ENCODE results near the gene MRC2.
"Not testable (repeated sequence)": the region's sequence is repeated elsewhere in the genome, so short reads cannot be mapped to it uniquely, and the experiment has no call there.

The MRC2 gene

DNA sequence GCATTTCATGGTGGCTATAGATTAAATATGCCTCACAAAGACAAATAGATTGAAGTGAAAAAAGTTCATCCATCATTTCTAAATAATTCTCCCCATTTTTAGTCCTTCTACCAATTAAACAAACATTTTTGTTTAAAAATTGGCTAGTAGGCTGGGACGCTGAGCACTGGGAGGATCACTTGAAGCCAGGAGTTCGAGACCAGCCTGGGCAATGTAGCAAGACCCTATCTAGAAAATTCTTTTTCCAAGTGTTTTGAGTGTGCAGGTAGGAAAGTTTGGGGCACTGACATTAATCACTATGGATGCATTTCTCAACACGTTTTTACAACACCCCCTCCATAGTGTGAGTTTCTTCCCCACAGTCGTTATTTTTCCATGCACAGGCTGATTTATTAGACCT, 56.7 kb downstream of the MRC2 start:
- DNase-seq: no peak

DNA sequence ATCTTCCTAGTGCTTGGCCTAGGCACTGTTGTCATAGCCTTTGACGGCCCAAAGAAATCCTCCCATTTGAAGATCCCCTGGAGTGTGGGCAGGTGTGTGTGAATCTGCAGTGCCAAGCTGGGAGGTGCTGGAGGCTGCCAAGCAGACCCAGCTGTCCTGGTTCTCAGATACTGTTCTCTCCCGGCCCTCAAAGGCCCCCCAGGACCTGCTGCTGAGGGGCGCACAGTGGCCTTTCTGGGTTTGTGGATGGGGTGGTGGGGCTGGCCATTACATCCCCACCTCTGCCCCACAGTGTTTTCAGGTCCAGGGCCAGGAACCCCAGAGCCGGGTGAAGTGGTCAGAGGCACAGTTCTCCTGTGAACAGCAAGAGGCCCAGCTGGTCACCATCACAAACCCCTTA, 60.5 kb downstream of the MRC2 start:
- no peak for DNase-seq

DNA sequence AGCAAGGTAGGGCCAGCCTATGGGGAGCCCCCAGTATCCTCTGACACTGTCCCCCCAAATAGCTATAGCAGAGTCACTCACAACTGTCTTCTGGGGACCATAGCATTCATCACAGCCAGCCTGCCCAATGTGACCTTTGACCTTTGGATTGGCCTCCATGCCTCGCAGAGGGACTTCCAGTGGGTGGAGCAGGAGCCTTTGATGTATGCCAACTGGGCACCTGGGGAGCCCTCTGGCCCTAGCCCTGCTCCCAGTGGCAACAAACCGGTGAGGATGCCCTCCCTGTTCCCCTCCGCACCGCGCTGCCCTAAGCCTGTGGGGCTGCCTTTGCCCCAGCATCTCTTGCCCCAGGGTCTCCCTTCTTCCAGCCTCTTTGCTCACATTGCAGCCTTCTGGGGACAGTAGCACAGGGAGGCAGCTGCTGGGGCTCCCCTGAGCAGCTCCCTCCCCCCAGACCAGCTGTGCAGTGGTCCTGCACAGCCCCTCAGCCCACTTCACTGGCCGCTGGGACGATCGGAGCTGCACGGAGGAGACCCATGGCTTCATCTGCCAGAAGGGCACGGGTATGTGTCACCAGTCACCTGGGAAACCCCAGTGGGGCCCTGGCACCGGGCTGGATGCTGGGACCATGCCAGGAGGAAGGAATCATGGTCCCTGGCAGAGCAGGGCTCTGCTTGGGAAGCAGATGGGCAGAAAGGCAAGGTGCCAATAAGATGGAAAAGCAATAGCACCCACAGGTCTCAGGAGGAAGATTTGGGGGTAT, 61.1 kb downstream of the MRC2 start:
- no peak for DNase-seq

DNA sequence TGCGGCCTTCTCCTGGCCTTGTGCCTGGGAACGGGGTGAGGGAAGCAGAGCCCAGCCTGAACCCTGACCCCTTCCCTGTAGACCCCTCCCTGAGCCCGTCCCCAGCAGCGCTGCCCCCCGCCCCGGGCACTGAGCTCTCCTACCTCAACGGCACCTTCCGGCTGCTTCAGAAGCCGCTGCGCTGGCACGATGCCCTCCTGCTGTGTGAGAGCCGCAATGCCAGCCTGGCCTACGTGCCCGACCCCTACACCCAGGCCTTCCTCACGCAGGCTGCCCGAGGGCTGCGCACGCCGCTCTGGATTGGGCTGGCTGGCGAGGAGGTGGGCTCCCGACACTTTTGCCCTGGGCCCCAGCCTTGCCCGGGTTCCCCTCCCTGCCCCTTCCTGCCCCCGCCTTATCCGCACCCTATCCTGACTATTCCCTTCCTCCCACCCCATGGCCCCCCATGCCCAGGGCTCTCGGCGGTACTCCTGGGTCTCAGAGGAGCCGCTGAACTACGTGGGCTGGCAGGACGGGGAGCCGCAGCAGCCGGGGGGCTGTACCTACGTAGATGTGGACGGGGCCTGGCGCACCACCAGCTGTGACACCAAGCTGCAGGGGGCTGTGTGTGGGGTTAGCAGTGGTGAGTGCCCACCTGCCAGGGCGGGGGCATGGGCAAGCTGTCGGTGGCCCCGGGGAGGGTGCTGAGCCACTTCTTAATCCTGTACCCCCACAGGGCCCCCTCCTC, 62.1 kb downstream of the MRC2 start:
- DNase-seq: no peak

DNA sequence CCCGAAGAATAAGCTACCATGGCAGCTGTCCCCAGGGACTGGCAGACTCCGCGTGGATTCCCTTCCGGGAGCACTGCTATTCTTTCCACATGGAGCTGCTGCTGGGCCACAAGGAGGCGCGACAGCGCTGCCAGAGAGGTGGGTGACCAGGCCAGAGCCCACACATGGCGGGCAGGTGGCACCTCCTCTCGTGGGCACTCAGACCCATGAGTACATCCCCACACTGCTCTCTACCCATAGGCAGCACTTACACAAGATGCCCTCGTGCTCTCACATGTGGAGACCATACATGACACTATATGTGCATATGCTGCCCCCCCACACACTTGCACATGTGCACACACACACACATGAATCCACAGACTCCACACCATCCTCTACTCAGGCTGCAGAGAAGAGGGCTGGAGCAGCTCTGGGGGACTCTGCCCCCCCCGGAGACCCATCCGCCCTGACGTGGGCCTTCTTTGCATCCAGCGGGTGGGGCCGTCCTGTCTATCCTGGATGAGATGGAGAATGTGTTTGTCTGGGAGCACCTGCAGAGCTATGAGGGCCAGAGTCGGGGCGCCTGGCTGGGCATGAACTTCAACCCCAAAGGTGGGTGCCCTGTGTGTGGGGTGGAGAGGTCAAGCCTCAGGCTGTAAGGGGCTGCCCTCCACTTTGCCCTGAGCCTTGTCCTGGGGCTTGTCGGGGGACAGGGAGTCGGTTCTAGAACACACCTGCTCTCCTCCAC, 62.9 kb downstream of the MRC2 start:
- no peak for DNase-seq

DNA sequence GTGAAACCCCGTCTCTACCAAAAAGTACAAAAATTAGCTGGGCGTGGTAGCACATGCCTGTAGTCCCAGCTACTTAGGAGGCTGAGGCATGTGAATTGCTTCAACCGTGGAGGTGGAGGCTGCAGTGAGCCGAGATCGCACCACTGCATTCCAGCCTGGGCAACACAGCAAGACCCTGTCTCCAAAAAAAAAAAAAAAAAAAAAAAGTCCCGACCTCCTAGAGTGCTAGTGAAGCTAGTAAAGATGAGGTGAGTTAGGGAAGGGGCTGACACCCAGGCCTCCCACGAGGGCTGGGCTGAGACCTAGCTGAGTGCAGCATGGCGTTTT, 64.1 kb downstream of the MRC2 start:
- DNase-seq: not testable (repeated sequence)

DNA sequence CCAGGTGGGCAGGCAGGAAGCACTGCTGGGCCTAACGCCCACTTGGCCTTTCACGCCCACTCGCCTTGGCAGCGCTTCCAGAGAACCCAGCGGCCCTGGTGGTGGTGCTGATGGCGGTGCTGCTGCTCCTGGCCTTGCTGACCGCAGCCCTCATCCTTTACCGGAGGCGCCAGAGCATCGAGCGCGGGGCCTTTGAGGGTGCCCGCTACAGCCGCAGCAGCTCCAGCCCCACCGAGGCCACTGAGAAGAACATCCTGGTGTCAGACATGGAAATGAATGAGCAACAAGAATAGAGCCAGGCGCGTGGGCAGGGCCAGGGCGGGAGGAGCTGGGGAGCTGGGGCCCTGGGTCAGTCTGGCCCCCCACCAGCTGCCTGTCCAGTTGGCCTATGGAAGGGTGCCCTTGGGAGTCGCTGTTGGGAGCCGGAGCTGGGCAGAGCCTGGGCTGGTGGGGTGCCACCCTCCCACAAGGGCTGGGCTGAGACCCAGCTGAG, 64.7 kb downstream of the MRC2 start:
- DNase-seq: no peak

DNA sequence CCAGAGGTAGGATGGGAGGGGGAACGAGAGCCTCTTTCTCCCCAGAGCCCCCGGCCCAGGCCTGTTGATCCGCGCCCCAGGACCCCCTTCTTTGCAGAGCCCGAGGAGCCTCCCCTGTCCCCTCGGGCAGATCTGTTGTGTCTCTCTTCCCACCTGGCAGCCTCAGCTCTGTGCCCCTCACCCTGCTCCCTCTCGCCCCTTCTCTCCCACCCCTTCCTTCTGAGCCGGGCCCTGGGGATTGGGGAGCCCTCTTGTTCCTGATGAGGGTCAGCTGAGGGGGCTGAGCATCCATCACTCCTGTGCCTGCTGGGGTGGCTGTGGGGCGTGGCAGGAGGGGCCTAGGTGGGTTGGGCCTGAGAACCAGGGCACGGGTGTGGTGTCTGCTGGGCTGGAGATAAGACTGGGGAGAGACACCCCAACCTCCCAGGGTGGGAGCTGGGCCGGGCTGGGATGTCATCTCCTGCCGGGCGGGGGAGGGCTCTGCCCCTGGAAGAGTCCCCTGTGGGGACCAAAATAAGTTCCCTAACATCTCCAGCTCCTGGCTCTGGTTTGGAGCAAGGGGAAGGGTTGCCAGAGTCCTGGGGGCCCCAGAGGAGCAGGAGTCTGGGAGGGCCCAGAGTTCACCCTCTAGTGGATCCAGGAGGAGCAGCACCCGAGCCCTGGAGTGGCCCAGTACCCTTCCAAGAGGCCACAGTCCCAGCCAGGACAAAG, 65.4 kb downstream of the MRC2 start:
- no peak for DNase-seq

DNA sequence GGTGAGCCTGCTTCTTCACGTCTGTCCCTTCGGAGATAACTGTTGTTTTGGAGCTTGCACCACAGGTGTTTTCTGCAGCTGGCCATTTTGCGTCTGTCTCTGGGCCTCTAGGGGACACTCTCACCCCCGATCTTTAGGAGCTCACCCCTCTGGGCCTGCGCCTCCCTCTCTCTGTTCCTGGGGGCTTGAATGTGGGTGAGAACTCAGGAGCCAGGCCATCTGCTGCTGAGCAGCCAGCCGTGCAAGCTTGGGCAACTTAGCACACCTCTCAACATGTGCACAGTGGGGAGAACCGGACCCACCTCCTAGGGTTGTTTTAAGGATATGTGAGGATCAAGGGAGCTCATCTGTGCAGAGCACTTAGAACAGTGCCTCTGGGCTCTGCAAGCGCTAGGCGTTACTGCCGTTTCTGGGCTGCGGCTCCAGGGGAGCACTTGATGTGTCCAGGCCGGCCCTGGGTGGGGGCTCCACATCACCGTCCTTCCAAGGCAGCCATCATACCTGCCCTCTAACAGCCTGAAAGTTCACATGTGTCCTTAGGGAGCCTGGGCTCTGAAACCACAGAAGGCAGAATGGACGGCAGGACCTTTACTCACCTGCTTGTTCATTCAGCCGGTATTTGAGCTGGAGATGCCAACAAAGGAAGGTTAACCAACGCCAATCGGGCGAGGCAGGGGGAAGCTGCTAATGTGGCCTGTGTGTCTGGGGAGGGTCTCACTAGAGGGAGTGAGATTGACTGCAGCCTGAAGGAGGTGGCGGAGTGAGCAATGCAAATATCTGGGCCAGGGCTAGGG, 66.3 kb downstream of the MRC2 start:
- DNase-seq: no peak

DNA sequence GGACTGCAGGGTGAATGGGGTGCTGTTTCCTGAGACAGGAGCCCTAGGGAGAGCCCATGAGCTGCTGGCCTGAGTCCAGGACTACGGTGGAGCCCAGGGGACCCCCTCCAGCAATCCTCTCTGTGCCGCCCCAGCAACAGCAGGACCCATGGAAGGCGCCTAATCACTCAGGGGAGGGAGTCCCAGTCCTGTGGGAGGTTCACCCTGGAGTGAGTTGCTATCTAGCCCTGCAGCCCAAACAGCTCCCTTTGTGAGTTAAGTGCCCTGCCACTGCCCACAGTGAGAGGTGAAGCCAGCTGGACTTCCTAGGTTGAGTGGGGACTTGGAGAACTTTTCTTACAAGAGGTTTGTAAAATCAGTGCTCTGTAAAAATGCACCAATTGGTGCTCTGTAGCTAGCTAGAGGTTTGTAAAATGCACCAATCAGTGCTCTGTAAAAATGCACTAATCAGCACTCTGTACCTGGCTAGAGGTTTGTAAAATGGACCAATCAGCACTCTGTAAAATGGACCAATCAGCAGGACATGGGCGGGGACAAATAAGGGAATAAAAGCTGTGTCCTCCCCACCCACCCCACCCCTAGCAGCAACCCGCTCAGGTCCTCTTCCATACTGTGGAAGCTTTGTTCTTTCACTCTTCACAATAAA, 67.7 kb downstream of the MRC2 start:
- DNase-seq: not testable (repeated sequence)

DNA sequence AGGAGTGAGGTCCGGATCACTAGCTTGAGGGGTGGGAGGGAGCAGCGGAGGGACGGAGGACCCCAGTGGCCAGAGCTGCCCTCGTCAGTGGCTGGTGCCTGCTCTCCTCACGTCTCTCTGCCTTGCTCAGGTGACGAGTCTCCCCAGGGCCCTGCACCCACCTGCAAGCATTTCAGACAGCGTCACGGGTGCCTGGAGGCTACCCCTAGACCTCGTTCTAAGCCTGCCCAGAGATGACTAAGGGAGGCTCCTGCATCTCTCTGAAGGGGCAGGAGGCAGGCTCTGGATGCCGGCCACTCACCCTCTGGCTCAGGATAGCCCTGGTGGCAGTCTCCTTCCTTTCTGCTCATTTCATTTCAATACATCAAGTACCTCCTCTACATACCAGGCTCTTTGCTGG, 68.8 kb downstream of the MRC2 start:
- no peak for DNase-seq

DNA sequence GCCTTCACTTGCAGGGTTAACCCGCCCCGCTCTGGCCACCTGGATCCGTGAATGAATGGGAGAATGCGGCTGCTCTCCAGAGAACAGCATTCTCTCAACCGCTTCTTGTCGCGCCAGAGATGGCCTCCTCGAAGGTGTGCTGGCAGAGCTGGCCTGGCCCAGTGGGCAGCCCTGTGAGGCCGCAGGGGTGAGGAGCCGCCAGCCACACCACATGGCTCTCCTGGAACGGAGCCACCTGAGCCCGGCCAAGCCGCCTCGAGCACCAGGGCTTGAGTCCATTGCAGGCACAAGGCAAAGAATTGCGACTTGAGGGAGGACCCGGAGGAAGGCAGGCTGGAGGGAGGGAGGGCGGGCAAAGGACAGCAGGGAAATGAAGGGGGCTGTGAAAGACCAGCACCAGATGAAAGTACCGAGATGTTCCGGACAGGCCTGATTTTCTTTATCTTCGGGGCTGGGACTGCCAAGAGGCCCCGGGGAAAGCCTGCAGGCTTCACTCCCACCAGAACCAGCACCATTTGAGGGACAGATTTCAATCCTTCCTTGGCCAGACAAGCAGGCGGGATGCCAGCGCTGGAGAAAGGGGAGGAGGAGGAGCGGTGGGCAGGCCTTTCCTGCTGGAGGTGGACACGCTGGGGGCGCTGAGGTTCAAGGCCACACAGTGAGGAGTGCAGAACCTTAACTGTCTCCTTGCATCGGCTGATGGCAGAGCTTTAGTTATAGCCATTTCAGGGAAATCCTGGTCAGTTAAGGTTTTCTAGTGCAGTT, 69.4 kb downstream of the MRC2 start:
- no peak for DNase-seq

DNA sequence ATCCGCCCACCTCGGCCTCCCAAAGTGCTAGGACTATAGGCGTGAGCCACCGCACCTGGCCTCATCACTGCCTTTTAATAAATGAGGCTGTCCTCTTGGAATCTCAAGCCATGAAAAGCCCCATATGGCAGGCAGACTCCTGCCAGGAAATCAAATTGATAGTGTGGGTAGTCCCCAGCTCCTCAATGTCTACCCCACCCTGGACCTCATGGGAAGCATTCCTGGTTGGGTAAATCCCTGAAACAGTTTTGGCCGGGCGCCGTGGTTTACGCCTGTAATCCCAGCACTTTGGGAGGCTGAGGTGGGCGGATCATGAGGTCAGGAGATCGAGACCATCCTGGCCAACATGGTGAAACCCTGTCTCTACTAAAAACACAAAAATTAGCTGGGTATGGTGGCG, 71.0 kb downstream of the MRC2 start:
- DNase-seq: not testable (repeated sequence)

DNA sequence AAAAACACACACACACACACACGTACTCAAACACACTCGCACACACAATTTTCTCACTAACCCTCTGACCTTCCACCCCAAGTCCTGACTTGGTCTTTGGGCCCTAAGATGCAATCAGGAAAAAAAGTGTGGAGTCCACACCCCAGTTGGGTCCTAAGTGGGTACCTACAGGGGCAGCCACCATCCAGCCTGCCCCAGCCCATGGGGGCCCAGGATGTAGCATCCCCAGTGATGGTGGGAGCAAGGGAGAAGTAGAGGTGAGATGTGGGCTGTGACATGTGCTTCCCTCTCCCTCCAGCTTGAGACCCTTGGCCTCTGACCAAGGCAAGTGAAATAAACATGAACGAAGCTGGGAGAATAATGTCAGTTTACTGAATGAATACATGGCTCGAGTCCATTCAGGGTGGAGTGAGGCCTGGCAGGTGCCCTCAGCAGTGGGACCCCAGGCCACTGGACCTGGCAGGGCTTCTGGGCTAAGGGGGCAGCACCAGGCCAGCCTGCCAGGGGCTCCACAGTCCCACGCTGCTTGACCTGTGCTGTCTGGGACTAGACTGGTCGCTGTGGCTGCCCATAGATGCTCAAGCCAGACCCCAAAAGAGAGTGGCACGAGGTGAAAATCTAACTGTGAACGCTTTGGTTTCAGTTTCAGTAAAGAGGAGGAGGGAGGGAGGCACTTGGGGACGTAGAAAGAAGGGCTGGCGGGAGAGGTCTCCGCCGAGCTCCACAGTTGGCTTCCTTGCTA, 73.7 kb downstream of the MRC2 start:
- no peak for DNase-seq

DNA sequence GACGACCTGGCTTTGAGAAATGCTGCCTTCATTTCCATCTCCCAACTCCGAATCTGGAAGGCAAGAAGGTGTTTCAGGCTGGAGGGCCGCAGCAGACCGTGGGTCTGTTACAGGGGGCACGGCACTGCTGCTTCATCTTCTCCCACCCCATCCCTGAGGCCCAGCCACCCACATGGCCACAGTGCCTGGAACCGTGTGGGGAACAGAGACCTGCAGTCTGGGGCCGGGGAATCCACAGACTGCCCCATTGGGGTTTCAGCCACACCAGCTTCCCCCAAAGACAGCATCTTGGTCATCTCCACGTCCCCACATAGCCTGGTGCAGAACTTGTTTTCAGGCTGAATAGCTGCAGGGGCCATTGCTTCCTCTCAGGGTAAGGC, 74.2 kb downstream of the MRC2 start:
- DNase-seq: no peak

DNA sequence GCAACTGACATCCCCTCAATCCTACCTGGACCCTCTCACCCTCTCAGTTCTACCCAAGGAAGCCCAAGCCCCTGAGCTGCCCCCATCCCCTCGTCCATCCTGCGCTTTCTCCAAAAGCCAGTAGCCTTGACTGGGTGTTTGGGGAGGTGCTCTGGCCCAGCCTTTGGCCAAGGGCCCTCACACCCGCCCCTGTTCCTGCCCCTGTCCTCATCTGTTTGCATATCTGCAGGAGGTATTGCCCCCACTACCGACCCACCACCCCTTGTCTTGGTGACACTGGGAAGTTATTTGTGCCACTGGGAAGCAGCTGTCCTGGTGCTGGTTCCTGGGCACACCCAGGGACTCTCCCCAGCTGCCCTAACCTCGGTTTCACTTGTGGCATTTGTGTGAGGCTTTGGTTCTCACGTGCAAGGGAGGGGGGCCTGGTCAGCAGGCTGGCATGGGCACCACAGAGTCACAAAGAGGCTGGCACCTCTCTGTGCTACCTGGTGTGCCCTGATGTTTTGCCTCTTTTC, 75.3 kb downstream of the MRC2 start:
- no peak for DNase-seq

DNA sequence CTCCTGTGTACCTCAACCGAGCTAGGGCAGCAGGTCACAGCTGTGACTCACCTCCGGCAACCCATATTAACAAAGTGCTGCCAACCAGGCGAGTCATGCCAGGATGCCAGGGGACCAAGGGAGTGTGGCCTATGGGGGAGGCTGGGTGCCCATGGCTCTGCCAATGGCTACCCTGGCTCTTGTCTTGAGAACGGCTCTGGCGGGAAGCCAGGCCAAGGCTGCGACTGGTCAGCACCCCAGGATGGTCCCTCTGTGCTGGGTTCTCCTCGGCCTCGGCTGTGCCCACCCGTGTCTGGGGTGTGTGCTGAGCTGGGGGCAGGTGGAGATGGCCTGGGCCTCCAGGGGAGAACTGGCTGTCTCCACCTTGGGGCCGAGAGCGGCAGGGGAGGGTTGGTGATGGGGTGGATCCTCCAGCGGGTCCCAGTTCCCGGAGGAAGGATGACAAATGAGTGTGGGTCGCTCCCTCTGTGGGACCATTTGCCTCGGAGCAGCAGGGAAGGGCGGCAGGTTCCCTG, 75.8 kb downstream of the MRC2 start:
- no peak for DNase-seq

DNA sequence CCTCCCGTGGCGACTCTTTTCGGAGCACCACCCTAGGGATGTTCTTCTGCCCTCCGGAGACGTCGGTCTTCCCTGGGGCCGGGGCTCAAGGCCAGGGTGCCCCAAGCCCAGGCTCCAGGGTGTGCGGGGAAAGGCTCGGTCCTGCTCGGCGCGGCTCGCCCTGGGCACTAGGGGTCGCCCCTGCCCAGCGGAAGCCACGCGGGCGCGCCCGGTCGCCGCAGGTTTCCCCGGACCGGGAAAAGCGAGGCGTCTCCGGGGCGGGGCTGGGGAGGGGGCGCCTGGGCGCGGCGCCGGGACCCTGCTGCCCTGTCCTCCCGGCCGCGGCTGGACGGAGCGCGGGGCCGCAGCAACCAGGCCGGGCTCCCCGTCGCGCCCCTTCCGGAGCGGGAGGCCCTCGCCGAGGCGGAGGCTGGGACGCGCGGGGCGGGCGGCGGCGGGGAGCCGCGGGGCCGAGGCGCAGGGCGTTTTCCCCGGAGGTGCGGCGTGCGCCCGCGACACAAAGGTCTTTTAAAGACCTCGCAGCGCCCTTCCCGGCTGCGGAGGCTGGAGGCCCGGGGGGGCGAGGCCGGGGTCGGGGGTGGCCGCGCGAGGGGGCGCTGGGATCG, 76.4 kb downstream of the MRC2 start:
- peak in 1 of 2 donors; percentile 58 for DNase-seq

DNA sequence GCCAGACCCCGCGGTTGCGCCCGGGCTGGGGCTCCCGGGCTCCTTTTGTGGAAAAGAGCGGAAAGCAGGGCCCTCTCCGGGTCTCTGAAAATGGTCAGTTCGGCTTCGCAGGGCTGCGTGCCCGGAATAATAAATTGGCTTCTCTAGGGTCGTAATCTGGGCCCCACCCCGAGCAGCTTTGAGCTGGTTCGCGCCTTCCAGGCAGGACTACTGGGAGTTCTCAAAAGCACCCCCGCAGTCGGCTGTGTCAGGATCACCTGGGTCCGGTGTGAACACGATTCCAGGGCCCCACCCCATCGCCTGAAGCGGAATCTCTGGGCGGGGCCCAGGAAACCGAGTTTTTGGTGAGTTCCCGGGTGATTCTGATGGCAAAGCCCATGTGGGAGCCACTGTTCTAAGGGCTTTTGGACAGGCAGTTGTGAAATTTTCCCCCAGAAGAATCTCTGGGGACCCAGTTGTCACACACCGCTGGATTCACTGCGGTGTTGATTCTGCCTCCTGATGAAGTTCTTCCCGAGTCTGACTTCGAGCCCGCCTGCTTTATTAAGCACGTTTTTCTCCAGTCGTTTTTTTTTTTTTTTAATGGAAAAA, 77.0 kb downstream of the MRC2 start:
- no peak for DNase-seq
